Measurements from ENCODE around the gene GPR156.
A peak's percentile ranks its signal among the peaks of the same experiment; 100 is the strongest.

Gene GPR156

DNA sequence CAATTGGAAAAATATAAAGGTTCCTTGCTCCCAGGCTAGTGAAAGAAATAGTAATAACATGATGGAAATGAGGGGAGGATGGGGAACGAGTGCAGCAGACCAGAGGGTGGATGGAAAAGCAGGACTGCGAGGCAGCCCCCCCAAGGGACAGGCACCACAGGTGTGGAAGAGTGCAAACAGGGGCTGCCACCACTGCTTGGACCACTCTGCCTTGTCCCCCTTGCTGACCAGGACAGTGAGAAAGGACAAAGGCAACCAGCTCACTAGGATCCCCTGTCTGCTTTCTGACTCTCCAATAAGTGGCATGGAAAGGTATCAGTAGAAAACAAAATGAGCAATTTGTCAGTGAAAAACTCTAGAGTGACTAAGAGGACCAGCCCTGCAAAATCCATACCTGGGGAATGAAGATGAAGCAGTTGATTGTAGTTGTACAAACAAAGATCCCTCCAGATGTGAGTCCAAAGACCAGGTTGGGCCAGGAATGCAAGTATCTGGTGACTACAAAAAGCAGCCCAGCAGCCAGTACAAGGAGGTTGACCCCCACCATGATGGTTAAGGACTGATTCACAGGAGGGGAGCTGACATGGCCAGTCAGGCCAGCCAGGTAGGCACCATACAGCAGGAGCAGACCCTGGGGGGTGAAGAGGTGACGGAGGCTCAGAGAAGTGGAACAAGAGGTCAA lies 104.2 kb downstream of the GPR156 start:
- ChIA-PET POLR2A (interaction anchor here (1.6 kb wide), 1 partner anchor 86 kb away, joined by 8 read pairs; no protein-coding TSS in a partner anchor), CTCF (no interaction called here)
- DNase-seq (ENCODE audit: extremely low spot score) = no peak
- no peak for TF ChIP-seq CTBP1 (IDR thresholded peaks at IDR 0.05; ENCODE audit: borderline replicate concordance)
- no peak for TF ChIP-seq SUZ12 (IDR thresholded peaks at IDR 0.05)
- TF ChIP-seq HDGF (IDR thresholded peaks at IDR 0.05; ENCODE audit: borderline replicate concordance) = no peak
- TF ChIP-seq SP1 (IDR thresholded peaks at IDR 0.05) = no peak
- TF ChIP-seq LEF1 (IDR thresholded peaks at IDR 0.05; ENCODE audit: borderline replicate concordance) = no peak
- no peak for TF ChIP-seq ARNT (IDR thresholded peaks at IDR 0.05)
- no peak for TF ChIP-seq BHLHE40 (IDR thresholded peaks at IDR 0.05; ENCODE audit: borderline replicate concordance)
- TF ChIP-seq, protein P1, sequence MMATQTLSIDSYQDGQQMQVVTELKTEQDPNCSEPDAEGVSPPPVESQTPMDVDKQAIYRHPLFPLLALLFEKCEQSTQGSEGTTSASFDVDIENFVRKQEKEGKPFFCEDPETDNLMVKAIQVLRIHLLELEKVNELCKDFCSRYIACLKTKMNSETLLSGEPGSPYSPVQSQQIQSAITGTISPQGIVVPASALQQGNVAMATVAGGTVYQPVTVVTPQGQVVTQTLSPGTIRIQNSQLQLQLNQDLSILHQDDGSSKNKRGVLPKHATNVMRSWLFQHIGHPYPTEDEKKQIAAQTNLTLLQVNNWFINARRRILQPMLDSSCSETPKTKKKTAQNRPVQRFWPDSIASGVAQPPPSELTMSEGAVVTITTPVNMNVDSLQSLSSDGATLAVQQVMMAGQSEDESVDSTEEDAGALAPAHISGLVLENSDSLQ (IDR thresholded peaks at IDR 0.05) = no peak
- no peak for TF ChIP-seq L3MBTL2 (conservative IDR thresholded peaks at IDR 0.05)

DNA sequence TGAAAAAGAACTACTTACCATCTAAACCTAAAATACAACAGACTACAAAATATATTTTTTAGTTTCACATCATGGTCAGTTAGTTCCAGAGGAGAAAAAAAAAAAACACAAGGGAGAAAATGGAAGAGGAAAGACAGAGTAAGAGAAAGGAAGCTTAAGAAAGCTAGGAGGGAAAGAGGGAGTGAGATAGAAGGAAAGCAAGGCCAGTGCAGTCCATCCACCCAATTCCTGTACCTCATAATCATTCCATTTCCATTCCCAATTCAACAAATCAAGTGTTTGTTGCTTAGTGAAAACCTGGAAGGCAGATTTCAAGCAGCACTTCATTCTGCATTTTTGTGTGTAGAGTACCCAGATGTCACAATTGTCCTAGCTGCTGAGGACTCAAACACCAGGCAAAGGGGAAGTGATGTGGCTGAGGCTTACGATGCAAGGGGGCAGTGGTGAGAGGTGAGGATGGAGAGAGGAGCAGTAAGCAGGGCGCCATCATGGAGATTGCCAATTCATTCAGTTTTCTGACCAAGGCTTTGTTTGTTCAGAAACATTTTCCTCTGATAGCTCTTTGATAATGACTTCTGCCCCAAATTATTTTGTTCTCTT lies 107.2 kb downstream of the GPR156 start:
- CTCF ChIA-PET = no interaction called here

DNA sequence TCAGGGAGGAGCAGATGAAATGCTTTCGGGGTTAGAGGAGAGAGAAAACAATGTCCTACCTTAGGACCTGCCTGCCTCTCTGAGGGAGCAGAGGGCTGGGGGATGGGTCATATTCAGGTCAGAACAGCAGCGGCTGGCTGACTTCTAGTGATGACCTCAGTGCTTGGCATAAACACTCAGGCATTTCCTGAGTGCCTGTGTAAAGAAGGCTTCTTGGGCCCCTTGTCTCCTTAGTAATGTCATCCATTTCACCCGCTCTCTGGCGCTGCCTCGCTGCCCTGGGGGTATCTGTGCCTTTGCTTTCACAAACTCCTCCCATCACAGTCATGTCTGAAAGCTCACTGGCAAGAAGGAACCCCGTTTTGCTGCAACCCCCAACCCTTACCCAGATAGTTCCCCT lies 107.9 kb downstream of the GPR156 start:
- ChIA-PET CTCF (no interaction called here), POLR2A (interaction anchor here (2.2 to 4.0 kb wide), 2 partner anchors 17 to 82 kb away, joined by 5 to 45 read pairs; partner anchors contain the start of gene GSK3B)
- peak; percentile 21 for DNase-seq (ENCODE audit: extremely low spot score)
- TF ChIP-seq BHLHE40 (IDR thresholded peaks at IDR 0.05; ENCODE audit: borderline replicate concordance) = no peak
- no peak for TF ChIP-seq L3MBTL2 (conservative IDR thresholded peaks at IDR 0.05)
- TF ChIP-seq, protein P1 (IDR thresholded peaks at IDR 0.05) = no peak
- no peak for TF ChIP-seq TARDBP (IDR thresholded peaks at IDR 0.05)
- no peak for TF ChIP-seq CTBP1 (IDR thresholded peaks at IDR 0.05; ENCODE audit: borderline replicate concordance)
- no peak for TF ChIP-seq HDGF (IDR thresholded peaks at IDR 0.05; ENCODE audit: borderline replicate concordance)
- no peak for TF ChIP-seq NFRKB (IDR thresholded peaks at IDR 0.05)
- TF ChIP-seq FOXM1 (IDR thresholded peaks at IDR 0.05; ENCODE audit: borderline replicate concordance) = no peak
- TF ChIP-seq LEF1 (IDR thresholded peaks at IDR 0.05; ENCODE audit: borderline replicate concordance) = no peak
- no peak for TF ChIP-seq ZNF384 (IDR thresholded peaks at IDR 0.05)
- no peak for TF ChIP-seq SP1 (IDR thresholded peaks at IDR 0.05)
- TF ChIP-seq FOXA1 (IDR thresholded peaks at IDR 0.05) = no peak
- TF ChIP-seq SUZ12 (IDR thresholded peaks at IDR 0.05) = no peak
- no peak for TF ChIP-seq FOXK2 (IDR thresholded peaks at IDR 0.05)
- TF ChIP-seq ARNT (IDR thresholded peaks at IDR 0.05) = no peak
- TF ChIP-seq ELF4 (IDR thresholded peaks at IDR 0.05) = no peak

More for the DNA sequence above, 107.2 kb downstream of the GPR156 start:
- TF ChIP-seq TARDBP (IDR thresholded peaks at IDR 0.05) (no peak), FOXA1 (IDR thresholded peaks at IDR 0.05) (no peak), SUZ12 (IDR thresholded peaks at IDR 0.05) (no peak), ARNT (IDR thresholded peaks at IDR 0.05) (no peak), L3MBTL2 (conservative IDR thresholded peaks at IDR 0.05) (no peak), ELF4 (IDR thresholded peaks at IDR 0.05) (no peak)
- DNase-seq (ENCODE audit: extremely low spot score) = no peak
- POLR2A ChIA-PET = interaction anchor here (0.6 to 4.0 kb wide), 3 partner anchors 18 to 83 kb away, joined by 3 to 45 read pairs (median 5); partner anchors contain the start of gene GSK3B

DNA sequence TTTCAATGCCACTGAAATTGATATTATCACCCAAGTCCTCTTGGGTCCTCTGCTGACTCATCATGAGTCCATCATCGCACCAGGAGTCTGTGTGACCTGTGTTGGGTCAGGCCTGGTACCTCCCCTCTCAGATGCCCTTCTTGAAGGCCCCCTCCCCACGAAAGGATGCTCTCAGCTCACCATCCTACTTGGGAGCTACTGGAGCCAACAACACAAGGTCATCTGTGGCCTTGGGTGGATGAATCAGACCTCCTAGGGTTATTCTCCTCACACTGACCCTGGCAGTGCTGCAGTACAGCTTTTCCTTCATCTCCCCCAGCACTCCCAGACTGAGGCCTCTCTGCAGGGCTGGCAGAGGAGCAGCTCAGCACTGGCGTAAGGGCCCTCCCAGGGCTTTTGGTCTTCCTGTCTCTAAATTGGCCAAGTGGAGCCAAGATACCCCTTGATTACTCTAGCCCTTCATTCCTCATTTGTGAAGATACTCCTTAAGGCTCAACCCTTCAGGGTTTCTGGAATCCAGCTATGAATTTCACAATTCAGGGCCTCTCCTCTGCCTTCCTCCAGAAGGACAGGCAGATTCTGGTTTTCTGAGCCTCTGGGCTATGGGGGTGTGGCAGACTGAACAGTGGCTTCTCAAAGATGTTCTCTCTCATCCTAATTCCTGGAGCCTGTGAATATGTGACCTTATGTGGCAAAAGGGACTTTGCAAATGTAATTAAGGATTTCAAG lies 110.0 kb downstream of the GPR156 start:
- TF ChIP-seq ELF4 (IDR thresholded peaks at IDR 0.05) (no peak), FOXA1 (IDR thresholded peaks at IDR 0.05) (no peak), TARDBP (IDR thresholded peaks at IDR 0.05) (no peak), SUZ12 (IDR thresholded peaks at IDR 0.05) (no peak), SP1 (IDR thresholded peaks at IDR 0.05) (no peak), NFRKB (IDR thresholded peaks at IDR 0.05) (no peak), FOXK2 (IDR thresholded peaks at IDR 0.05) (no peak), ZNF384 (IDR thresholded peaks at IDR 0.05) (no peak), ARNT (IDR thresholded peaks at IDR 0.05) (no peak), CTBP1 (IDR thresholded peaks at IDR 0.05; ENCODE audit: borderline replicate concordance) (no peak), BHLHE40 (IDR thresholded peaks at IDR 0.05; ENCODE audit: borderline replicate concordance) (no peak), L3MBTL2 (conservative IDR thresholded peaks at IDR 0.05) (no peak), LEF1 (IDR thresholded peaks at IDR 0.05; ENCODE audit: borderline replicate concordance) (no peak)
- TF ChIP-seq, protein P1 (IDR thresholded peaks at IDR 0.05) = no peak
- DNase-seq (ENCODE audit: extremely low spot score) = no peak
- POLR2A ChIA-PET = interaction anchor here (1.0 to 3.9 kb wide), 2 partner anchors 15 to 80 kb away, joined by 3 to 32 read pairs; partner anchors contain the start of gene GSK3B
- CTCF ChIA-PET = no interaction called here

DNA sequence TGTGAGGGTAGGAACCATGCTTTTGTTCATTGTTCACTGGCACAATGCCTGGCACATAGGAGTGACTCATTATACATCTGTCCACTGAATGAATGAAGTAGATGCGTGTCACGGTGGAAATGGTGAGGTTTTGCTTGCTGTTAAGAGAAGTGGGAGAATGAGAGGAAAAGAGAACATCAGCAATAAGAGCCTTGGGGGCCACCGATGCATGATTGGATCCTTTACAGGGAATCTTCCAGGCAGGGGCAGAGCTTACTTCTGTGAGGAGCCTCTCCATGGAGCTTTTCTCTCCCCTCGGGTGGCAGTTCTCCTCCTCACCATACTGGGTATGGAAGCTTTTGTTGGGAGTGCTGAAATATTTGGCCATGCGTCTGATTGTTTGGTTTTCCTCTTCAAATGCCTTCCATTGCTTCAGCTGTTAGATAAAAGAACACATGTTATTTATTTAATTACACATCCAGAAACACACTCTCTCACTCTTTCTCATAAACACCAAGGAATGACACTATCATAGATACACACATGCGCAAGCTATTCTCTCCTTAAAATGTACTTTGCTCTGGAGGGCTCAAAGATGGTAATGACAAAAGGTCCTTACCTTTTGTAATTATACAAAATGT lies 111.9 kb downstream of the GPR156 start:
- CTCF ChIA-PET = interaction anchor here (0.8 kb wide), 1 partner anchor 28 kb away, joined by 3 read pairs; no protein-coding TSS in a partner anchor
- POLR2A ChIA-PET = interaction anchor here (3.9 kb wide), 1 partner anchor 79 kb away, joined by 32 read pairs; the partner anchor contains the start of gene GSK3B
- TF ChIP-seq BHLHE40 (IDR thresholded peaks at IDR 0.05; ENCODE audit: borderline replicate concordance) (no peak), TARDBP (IDR thresholded peaks at IDR 0.05) (no peak), LEF1 (IDR thresholded peaks at IDR 0.05; ENCODE audit: borderline replicate concordance) (no peak), FOXM1 (IDR thresholded peaks at IDR 0.05; ENCODE audit: borderline replicate concordance) (no peak), CTBP1 (IDR thresholded peaks at IDR 0.05; ENCODE audit: borderline replicate concordance) (no peak), FOXA1 (IDR thresholded peaks at IDR 0.05) (no peak), ELF4 (IDR thresholded peaks at IDR 0.05) (no peak), ARNT (IDR thresholded peaks at IDR 0.05) (no peak), ZNF384 (IDR thresholded peaks at IDR 0.05) (no peak), SP1 (IDR thresholded peaks at IDR 0.05) (no peak), L3MBTL2 (conservative IDR thresholded peaks at IDR 0.05) (no peak), FOXK2 (IDR thresholded peaks at IDR 0.05) (no peak), HDGF (IDR thresholded peaks at IDR 0.05; ENCODE audit: borderline replicate concordance) (no peak)
- TF ChIP-seq, protein P1 (IDR thresholded peaks at IDR 0.05) = no peak
- no peak for DNase-seq (ENCODE audit: extremely low spot score)

All from HEK293T (cell line).